SK-N-SH (cell line): Measurements from ENCODE around the gene PDE6G. TPM values are rescaled to one million over a fixed set of nuclear protein-coding genes. Genes with fewer than 3 reads are reported as not detected.

Experiments used
- CTCF ChIA-PET: fragments of 300-600, 350-600 bp; formaldehyde crosslinking; extraction: SDS; loops from one replicate; lab custom pipeline; 2021; lab: Yijun Ruan, JAX
- POLR2A ChIA-PET: fragments of 350-600 bp; sonication (Branson Sonifier 250); formaldehyde crosslinking; extraction: SDS; loops from one replicate; lab custom pipeline; 2020; ENCODE audit warnings: antibody characterized with exemption, inconsistent platforms; lab: Yijun Ruan, JAX
- DNase-seq: peaks from one replicate; pipeline ENCODE4 v3.0.0; 2012
- H2AFZ ChIP-seq: fragments of 200-600 bp; sonication (generic); 2 replicates; pipeline ENCODE4 v1.8.1; 2016; ENCODE audit warnings: antibody characterized with exemption, mild to moderate bottlenecking, low read depth
- H3F3A ChIP-seq: fragments of 200-600 bp; sonication (generic); replicated peaks from 2 replicates; pipeline ENCODE3; 2016; ENCODE audit warnings: antibody characterized with exemption, mild to moderate bottlenecking; ENCODE audit not compliant: insufficient read depth
- H3K27ac ChIP-seq, 2 experiments: fragments of 200-500 bp in 1 of 2; fragments of 200-600 bp in 1 of 2; sonication (Bioruptor generic) in 1 of 2; sonication (generic), shearing (Covaris generic) in 1 of 2; 2 replicates each; pipeline versions ENCODE4 v1.5.1 to v1.6.1; 2014 to 2016; ENCODE audit warnings: low read depth in 2 of 2, inconsistent platforms in 1 of 2, low read length in 1 of 2, mild to moderate bottlenecking in 1 of 2, mixed read lengths in 1 of 2
- H3K27me3 ChIP-seq: fragments of 200-600 bp; sonication (generic), shearing (Covaris generic); 2 replicates; pipeline ENCODE4 v1.6.1; 2016; ENCODE audit warnings: mixed run types; ENCODE audit not compliant: insufficient read depth
- H3K36me3 ChIP-seq, 2 experiments: fragments of 200-500 bp in 1 of 2; fragments of 200-600 bp in 1 of 2; sonication (Bioruptor generic) in 1 of 2; sonication (generic) in 1 of 2; replicated peaks in 1 of 2; 2 replicates each; pipeline versions ENCODE3 to v1.5.1; 2014 to 2016; ENCODE audit warnings: low read length in 1 of 2, mild to moderate bottlenecking in 1 of 2; ENCODE audit not compliant: insufficient read depth in 2 of 2, control insufficient read depth in 1 of 2
- H3K4me1 ChIP-seq, 2 experiments: fragments of 200-500 bp in 1 of 2; fragments of 200-600 bp in 1 of 2; sonication (Bioruptor generic) in 1 of 2; sonication (generic), shearing (Covaris generic) in 1 of 2; 2 replicates each; pipeline versions ENCODE4 v1.5.1 to v1.6.1; 2014 to 2016; ENCODE audit warnings: low read depth in 1 of 2, low read length in 1 of 2, mixed run types in 1 of 2; ENCODE audit not compliant: insufficient read depth in 2 of 2, control insufficient read depth in 1 of 2
- H3K4me2 ChIP-seq: fragments of 200-600 bp; sonication (generic), shearing (Covaris generic); 2 replicates; pipeline ENCODE4 v1.6.1; 2017; ENCODE audit warnings: mixed run types
- H3K4me3 ChIP-seq, 2 experiments: fragments of 200-500 bp in 1 of 2; fragments of 200-600 bp in 1 of 2; sonication (Bioruptor generic) in 1 of 2; sonication (generic), shearing (Covaris generic) in 1 of 2; 2 replicates each; pipeline versions ENCODE4 v1.5.1 to v1.8.1; 2014 to 2016; ENCODE audit warnings: low read depth in 2 of 2, inconsistent platforms in 1 of 2, low read length in 1 of 2, mild to moderate bottlenecking in 1 of 2, mixed read lengths in 1 of 2, moderate library complexity in 1 of 2
- H3K79me2 ChIP-seq: fragments of 200-600 bp; sonication (generic); 2 replicates; pipeline ENCODE4 v1.8.1; 2017; ENCODE audit warnings: mild to moderate bottlenecking; ENCODE audit not compliant: insufficient read depth
- H3K9ac ChIP-seq: fragments of 200-600 bp; sonication (generic); 2 replicates; pipeline ENCODE4 v1.6.1; 2017; ENCODE audit warnings: mixed run types
- H3K9me2 ChIP-seq: fragments of 200-600 bp; sonication (generic); 2 replicates; pipeline ENCODE4 v1.6.1; 2017; ENCODE audit warnings: mixed run types
- H3K9me3 ChIP-seq: fragments of 200-600 bp; sonication (generic); 2 replicates; pipeline ENCODE4 v1.6.1; 2017; ENCODE audit warnings: mixed run types, mild to moderate bottlenecking, moderate library complexity
- H4K20me1 ChIP-seq: fragments of 200-600 bp; sonication (generic); 2 replicates; pipeline ENCODE4 v1.6.1; 2017; ENCODE audit warnings: mild to moderate bottlenecking, mixed run types; ENCODE audit not compliant: insufficient read depth
- ELF1 ChIP-seq: IDR thresholded peaks from 2 replicates; pipeline ENCODE4 v1.4.0; 2012
- EP300 ChIP-seq, 2 experiments: IDR thresholded peaks; 2 replicates each; pipeline versions ENCODE4 v1.4.0 to v1.6.1; 2012; ENCODE audit warnings: borderline replicate concordance in 1 of 2, low read depth in 1 of 2, low read length in 1 of 2
- EZH2phosphoT487 ChIP-seq: fragments of 200-600 bp; sonication (generic); IDR thresholded peaks from 2 replicates; pipeline ENCODE4 v1.6.1; 2017; ENCODE audit warnings: low read depth, mixed run types, mild to moderate bottlenecking, antibody characterized with exemption, moderate library complexity, borderline replicate concordance
- FOXM1 ChIP-seq: IDR thresholded peaks from 2 replicates; pipeline ENCODE4 v1.4.0; 2012; ENCODE audit warnings: low read depth, mild to moderate bottlenecking
- GABPA ChIP-seq: IDR thresholded peaks from 2 replicates; pipeline ENCODE4 v1.4.0; 2012; ENCODE audit warnings: low read depth, mild to moderate bottlenecking
- JUND ChIP-seq: IDR thresholded peaks from 2 replicates; pipeline ENCODE4 v1.4.0; 2012
- MEF2A ChIP-seq: IDR thresholded peaks from 2 replicates; pipeline ENCODE4 v1.4.0; 2012; ENCODE audit warnings: low read depth, borderline replicate concordance
- NRF1 ChIP-seq: IDR thresholded peaks from 2 replicates; pipeline ENCODE4 v1.6.1; 2012; ENCODE audit warnings: low read depth, mild to moderate bottlenecking, low read length
- POLR2AphosphoS5 ChIP-seq: IDR thresholded peaks from 2 replicates; pipeline ENCODE4 v1.6.1; 2012; ENCODE audit warnings: low read depth, low read length
- RXRA ChIP-seq: IDR thresholded peaks from 2 replicates; pipeline ENCODE4 v1.4.0; 2012; ENCODE audit warnings: low read depth, mild to moderate bottlenecking, borderline replicate concordance
- SIN3A ChIP-seq: IDR thresholded peaks from 2 replicates; pipeline ENCODE4 v1.6.1; 2012; ENCODE audit warnings: low read depth, mild to moderate bottlenecking, low read length, moderate library complexity, borderline replicate concordance
- TCF12 ChIP-seq: IDR thresholded peaks from 2 replicates; pipeline ENCODE4 v1.4.0; 2012
- WGBS: methylation state at CpG from one replicate; pipeline ENCODE4 v1.1.6; 2017; ENCODE audit warnings: low lambda C conversion rate; 5-methylcytosine and 5-hydroxymethylcytosine counted together
- polyA plus RNA-seq, 3 experiments: library from polyadenylated mRNA; depleted of rRNA; stranded (reverse); fragments of >200 nt; gene quantifications; 2 replicates each; pipeline ENCODE4 v1.2.3, GENCODE V29; 2012
- TF ChIP-seq, protein P1 (sequence below): IDR thresholded peaks from 2 replicates; pipeline ENCODE4 v1.4.0; 2012; ENCODE audit warnings: low read depth, borderline replicate concordance
- TF ChIP-seq, protein P2 (sequence below): fragments of 150-350 bp; IDR thresholded peaks from 2 replicates; pipeline ENCODE4 v1.6.1; 2017; ENCODE audit warnings: antibody characterized with exemption, low read length, low read depth, borderline replicate concordance
- TF ChIP-seq, protein P3 (sequence below): IDR thresholded peaks from 2 replicates; pipeline ENCODE4 v1.6.1; 2012; ENCODE audit warnings: mild to moderate bottlenecking, low read depth, low read length, moderate library complexity
- TF ChIP-seq, protein P4 (sequence below): IDR thresholded peaks from 2 replicates; pipeline ENCODE4 v1.4.0; 2012; ENCODE audit warnings: low read depth

PDE6G gene
- polyA plus RNA-seq, 1 of the 3 experiments (the other 2 are of a cell fraction) = 5.0 TPM

DNA sequence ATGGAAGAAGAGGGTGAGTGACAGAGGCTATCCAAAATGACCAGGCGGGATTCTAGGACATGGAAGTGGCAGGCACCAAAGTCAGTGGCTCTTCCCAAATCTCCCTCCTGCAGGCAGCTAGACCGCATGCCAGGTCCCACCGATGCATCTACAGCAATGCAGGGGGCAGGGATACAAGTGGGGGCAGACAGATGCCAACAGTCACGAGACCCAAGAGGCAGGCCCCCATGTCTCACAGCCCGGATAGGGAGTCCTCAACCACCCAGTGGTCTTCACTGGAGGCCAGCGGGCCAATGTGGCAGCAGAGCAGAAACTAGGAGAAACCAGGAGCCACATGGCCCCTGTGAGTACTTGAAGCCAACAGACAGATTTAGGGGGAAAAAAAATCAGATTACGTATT is 39.5 kb downstream of the PDE6G start (continued):
- no peak for TF ChIP-seq NRF1
- no peak for TF ChIP-seq RXRA
- no peak for TF ChIP-seq MEF2A
- TF ChIP-seq SIN3A = no peak
- no peak for TF ChIP-seq POLR2AphosphoS5
- no peak for TF ChIP-seq TCF12
- TF ChIP-seq FOXM1 = no peak

DNA sequence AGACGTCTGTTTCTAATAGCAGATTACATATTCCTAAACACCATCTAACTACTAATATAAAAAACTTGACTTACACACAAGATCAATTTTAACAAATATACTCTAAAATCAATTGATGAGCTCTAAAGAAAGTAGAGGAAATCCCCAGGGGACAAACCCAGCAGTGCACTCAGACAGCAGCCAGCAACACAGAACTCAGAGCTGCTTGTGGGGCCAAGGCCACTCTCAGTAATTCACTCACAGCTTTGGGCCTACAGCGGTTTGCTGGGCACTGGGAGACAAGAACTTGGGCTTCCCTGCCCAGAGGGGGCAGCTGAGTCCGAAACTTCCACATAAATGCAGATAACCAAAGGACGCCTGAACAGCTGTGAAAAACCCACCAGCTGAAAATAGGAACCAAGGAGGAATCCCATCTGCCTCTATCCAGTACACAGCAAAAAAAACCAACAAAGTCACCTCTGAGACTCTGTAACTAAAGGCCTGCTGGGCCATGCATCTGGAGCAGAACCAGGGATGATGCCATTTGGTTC is 40.9 kb downstream of the PDE6G start:
- CTCF ChIA-PET = interaction anchor here (1.1 to 2.6 kb wide), 2 partner anchors 14 to 63 kb away, joined by 4 to 17 read pairs; partner anchors contain the start of gene FAAP100

More for the DNA sequence above, 40.9 kb downstream of the PDE6G start:
- Histone ChIP-seq H3K4me3 (no peak overlapping the region), H3F3A (peaks cover 3% of the 10 kb centered on the region), H3K9me3 (no peaks in the 10 kb centered on the region), H3K9ac (no peak overlapping the region), H3K36me3 (peaks cover 40 to 55% of the 10 kb centered on the region in 2 experiments), H3K4me1 (no peaks in the 10 kb centered on the region), H2AFZ (no peak overlapping the region), H3K27ac (no peak overlapping the region), H4K20me1 (peaks cover 71% of the 10 kb centered on the region), H3K4me2 (no peak overlapping the region), H3K79me2 (peaks cover 91% of the 10 kb centered on the region), H3K9me2 (no peaks in the 10 kb centered on the region), H3K27me3 (no peaks in the 10 kb centered on the region)
- TF ChIP-seq, protein P1, sequence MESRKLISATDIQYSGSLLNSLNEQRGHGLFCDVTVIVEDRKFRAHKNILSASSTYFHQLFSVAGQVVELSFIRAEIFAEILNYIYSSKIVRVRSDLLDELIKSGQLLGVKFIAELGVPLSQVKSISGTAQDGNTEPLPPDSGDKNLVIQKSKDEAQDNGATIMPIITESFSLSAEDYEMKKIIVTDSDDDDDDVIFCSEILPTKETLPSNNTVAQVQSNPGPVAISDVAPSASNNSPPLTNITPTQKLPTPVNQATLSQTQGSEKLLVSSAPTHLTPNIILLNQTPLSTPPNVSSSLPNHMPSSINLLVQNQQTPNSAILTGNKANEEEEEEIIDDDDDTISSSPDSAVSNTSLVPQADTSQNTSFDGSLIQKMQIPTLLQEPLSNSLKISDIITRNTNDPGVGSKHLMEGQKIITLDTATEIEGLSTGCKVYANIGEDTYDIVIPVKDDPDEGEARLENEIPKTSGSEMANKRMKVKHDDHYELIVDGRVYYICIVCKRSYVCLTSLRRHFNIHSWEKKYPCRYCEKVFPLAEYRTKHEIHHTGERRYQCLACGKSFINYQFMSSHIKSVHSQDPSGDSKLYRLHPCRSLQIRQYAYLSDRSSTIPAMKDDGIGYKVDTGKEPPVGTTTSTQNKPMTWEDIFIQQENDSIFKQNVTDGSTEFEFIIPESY = no peak
- TF ChIP-seq, protein P2, sequence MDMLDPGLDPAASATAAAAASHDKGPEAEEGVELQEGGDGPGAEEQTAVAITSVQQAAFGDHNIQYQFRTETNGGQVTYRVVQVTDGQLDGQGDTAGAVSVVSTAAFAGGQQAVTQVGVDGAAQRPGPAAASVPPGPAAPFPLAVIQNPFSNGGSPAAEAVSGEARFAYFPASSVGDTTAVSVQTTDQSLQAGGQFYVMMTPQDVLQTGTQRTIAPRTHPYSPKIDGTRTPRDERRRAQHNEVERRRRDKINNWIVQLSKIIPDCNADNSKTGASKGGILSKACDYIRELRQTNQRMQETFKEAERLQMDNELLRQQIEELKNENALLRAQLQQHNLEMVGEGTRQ = no peak
- TF ChIP-seq, protein P3, sequence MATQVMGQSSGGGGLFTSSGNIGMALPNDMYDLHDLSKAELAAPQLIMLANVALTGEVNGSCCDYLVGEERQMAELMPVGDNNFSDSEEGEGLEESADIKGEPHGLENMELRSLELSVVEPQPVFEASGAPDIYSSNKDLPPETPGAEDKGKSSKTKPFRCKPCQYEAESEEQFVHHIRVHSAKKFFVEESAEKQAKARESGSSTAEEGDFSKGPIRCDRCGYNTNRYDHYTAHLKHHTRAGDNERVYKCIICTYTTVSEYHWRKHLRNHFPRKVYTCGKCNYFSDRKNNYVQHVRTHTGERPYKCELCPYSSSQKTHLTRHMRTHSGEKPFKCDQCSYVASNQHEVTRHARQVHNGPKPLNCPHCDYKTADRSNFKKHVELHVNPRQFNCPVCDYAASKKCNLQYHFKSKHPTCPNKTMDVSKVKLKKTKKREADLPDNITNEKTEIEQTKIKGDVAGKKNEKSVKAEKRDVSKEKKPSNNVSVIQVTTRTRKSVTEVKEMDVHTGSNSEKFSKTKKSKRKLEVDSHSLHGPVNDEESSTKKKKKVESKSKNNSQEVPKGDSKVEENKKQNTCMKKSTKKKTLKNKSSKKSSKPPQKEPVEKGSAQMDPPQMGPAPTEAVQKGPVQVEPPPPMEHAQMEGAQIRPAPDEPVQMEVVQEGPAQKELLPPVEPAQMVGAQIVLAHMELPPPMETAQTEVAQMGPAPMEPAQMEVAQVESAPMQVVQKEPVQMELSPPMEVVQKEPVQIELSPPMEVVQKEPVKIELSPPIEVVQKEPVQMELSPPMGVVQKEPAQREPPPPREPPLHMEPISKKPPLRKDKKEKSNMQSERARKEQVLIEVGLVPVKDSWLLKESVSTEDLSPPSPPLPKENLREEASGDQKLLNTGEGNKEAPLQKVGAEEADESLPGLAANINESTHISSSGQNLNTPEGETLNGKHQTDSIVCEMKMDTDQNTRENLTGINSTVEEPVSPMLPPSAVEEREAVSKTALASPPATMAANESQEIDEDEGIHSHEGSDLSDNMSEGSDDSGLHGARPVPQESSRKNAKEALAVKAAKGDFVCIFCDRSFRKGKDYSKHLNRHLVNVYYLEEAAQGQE = no peak
- no peak for TF ChIP-seq EP300 (IDR thresholded peaks at IDR 0.05; ENCODE audit: borderline replicate concordance in 1 of 2, low read depth in 1 of 2, low read length in 1 of 2)
- no peak for TF ChIP-seq EZH2phosphoT487
- TF ChIP-seq, protein P4, sequence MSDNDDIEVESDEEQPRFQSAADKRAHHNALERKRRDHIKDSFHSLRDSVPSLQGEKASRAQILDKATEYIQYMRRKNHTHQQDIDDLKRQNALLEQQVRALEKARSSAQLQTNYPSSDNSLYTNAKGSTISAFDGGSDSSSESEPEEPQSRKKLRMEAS = no peak
- TF ChIP-seq MEF2A = no peak
- no peak for TF ChIP-seq GABPA
- no peak for TF ChIP-seq SIN3A
- no peak for TF ChIP-seq FOXM1
- no peak for TF ChIP-seq JUND
- TF ChIP-seq ELF1 = no peak
- POLR2A ChIA-PET = no interaction called here
- no peak for DNase-seq
- WGBS = 92% methylated on average over 4 of the region's 4 CpGs
